MM.1S (cell line): Measurements from ENCODE around the gene BRD3.
"Not testable (repeated sequence)": the region's sequence is repeated elsewhere in the genome, so short reads cannot be mapped to it uniquely, and the experiment has no call there.

Experiments
- CTCF ChIP-seq: fragments of 300-600 bp; sonication (generic); IDR thresholded peaks from 2 replicates; pipeline ENCODE4 v1.5.1; 2016; ENCODE audit warnings: antibody characterized with exemption, low read length, mixed read lengths
- EZH2 ChIP-seq: fragments of 300-600 bp; sonication (generic); optimal IDR thresholded peaks from 2 replicates; pipeline ENCODE3; 2017; ENCODE audit warnings: low read depth, mild to moderate bottlenecking, antibody characterized with exemption, low read length, mixed read lengths
- EZH2phosphoT487 ChIP-seq: fragments of 300-600 bp; sonication (generic); IDR thresholded peaks from 2 replicates; pipeline ENCODE4 v1.6.1; 2018; ENCODE audit warnings: antibody characterized with exemption, low read length

DNA sequence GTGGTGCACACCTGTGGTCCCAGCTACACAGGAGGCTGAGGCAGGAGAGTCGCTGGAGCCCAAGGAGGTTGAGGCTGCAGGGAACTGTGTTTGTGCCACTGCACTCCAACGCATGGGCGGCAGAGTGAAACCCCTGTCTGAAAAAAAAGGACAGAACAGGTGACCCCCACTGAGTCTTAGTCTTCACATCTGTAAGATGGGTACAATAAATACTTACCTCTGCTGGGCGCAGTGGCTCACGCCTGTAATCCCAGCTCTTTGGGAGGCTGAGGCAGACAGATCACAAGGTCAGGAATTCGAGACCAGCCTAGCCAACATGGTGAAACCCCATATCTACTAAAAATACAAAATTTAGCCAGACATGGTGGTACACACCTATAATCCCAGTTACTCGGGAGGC is 4.9 kb upstream of the BRD3 start:
- TF ChIP-seq EZH2, CTCF, EZH2phosphoT487: not testable (repeated sequence)
